IMR-90 (cell line): ENCODE data around the gene GNG12. TPM values are rescaled to one million over a fixed set of nuclear protein-coding genes. Genes with fewer than 3 reads are reported as not detected.

Source experiments
- ATAC-seq: fragments of 200-7000 bp; cut with Tn5 transposase; 2 replicates; pipeline ENCODE4 v1.9.1; 2020; ENCODE audit warnings: low read depth, mild to moderate bottlenecking, moderate library complexity
- BruUV-seq: library from RNA; stranded (reverse); fragments of 400-500 nt; replicated peaks from 2 replicates; lab custom pipeline; 2021; lab: Mats Ljungman, UMichigan
- CTCF ChIA-PET: fragments of 300-600 bp; formaldehyde crosslinking; extraction: SDS; loops from one replicate; lab custom pipeline; 2021; ENCODE audit warnings: antibody characterized with exemption; lab: Yijun Ruan, JAX
- POLR2A ChIA-PET: fragments of 300-600 bp; sonication (Branson Sonifier 250); formaldehyde crosslinking; loops from one replicate; lab custom pipeline; 2022; ENCODE audit warnings: antibody characterized with exemption; ENCODE audit not compliant: unreplicated experiment; lab: Charles Lee
- DNase-seq: peaks from one replicate; pipeline ENCODE4 v3.0.0; 2013
- H2AFZ ChIP-seq: replicated peaks from 2 replicates; pipeline ENCODE3; 2013; ENCODE audit warnings: low read length, mild to moderate bottlenecking; ENCODE audit not compliant: poor library complexity
- H2AK5ac ChIP-seq: 2 replicates; pipeline ENCODE4 v1.6.1; 2013; ENCODE audit warnings: low read depth, low read length, inconsistent platforms
- H2AK9ac ChIP-seq: replicated peaks from 2 replicates; pipeline ENCODE3; 2013; ENCODE audit warnings: mild to moderate bottlenecking, low read depth, low read length, moderate library complexity; ENCODE audit not compliant: poor library complexity
- H2BK120ac ChIP-seq: 2 replicates; pipeline ENCODE4 v1.6.1; 2013; ENCODE audit warnings: low read depth, low read length, inconsistent platforms
- H2BK15ac ChIP-seq: 3 replicates; pipeline ENCODE4 v1.6.1; 2013; ENCODE audit warnings: low read depth, low read length, inconsistent platforms
- H2BK20ac ChIP-seq: 2 replicates; pipeline ENCODE4 v1.6.1; 2013; ENCODE audit warnings: low read depth, mild to moderate bottlenecking, inconsistent platforms, low read length, moderate library complexity
- H2BK5ac ChIP-seq: 2 replicates; pipeline ENCODE4 v1.6.1; 2013; ENCODE audit warnings: mild to moderate bottlenecking, low read depth, low read length, inconsistent platforms; ENCODE audit not compliant: poor library complexity, severe bottlenecking
- H3K14ac ChIP-seq: replicated peaks from 2 replicates; pipeline ENCODE4 v1.6.1; 2013; ENCODE audit warnings: low read depth, low read length, inconsistent platforms
- H3K18ac ChIP-seq: 2 replicates; pipeline ENCODE4 v1.6.1; 2013; ENCODE audit warnings: low read depth, low read length, control low read depth
- H3K23ac ChIP-seq: 2 replicates; pipeline ENCODE4 v1.6.1; 2013; ENCODE audit warnings: low read depth, low read length, inconsistent platforms
- H3K27ac ChIP-seq: 2 replicates; pipeline ENCODE4 v1.5.1; 2013; ENCODE audit warnings: mild to moderate bottlenecking, control low read depth, low read length; ENCODE audit not compliant: insufficient read depth
- H3K27me3 ChIP-seq: 2 replicates; pipeline ENCODE4 v1.6.1; 2013; ENCODE audit warnings: low read length; ENCODE audit not compliant: control insufficient read depth, insufficient read depth
- H3K36me3 ChIP-seq: 2 replicates; pipeline ENCODE4 v1.6.1; 2013; ENCODE audit warnings: low read length, mixed read lengths; ENCODE audit not compliant: control insufficient read depth, insufficient read depth
- H3K4ac ChIP-seq: 2 replicates; pipeline ENCODE4 v1.6.1; 2013; ENCODE audit warnings: low read depth, low read length, inconsistent platforms
- H3K4me1 ChIP-seq: 2 replicates; pipeline ENCODE4 v1.6.1; 2013; ENCODE audit warnings: low read length, mixed read lengths; ENCODE audit not compliant: control insufficient read depth, insufficient read depth
- H3K4me2 ChIP-seq: 2 replicates; pipeline ENCODE4 v1.6.1; 2013; ENCODE audit warnings: low read depth, mild to moderate bottlenecking, control low read depth, low read length, moderate library complexity
- H3K4me3 ChIP-seq: 2 replicates; pipeline ENCODE4 v1.5.1; 2013; ENCODE audit warnings: low read depth, mild to moderate bottlenecking, control low read depth, low read length, moderate library complexity; ENCODE audit not compliant: insufficient read depth
- H3K56ac ChIP-seq: 2 replicates; pipeline ENCODE4 v1.6.1; 2013; ENCODE audit warnings: low read length, inconsistent platforms; ENCODE audit not compliant: insufficient read depth; ENCODE audit errors: extremely low read depth
- H3K79me1 ChIP-seq, 2 experiments: 2 replicates each; pipeline ENCODE4 v1.6.1; 2013; ENCODE audit warnings: low read length in 2 of 2, inconsistent platforms in 1 of 2, low read depth in 1 of 2
- H3K9ac ChIP-seq: 2 replicates; pipeline ENCODE4 v1.6.1; 2013; ENCODE audit warnings: low read depth, low read length, control low read depth
- H3K9me1 ChIP-seq: 2 replicates; pipeline ENCODE4 v1.6.1; 2013; ENCODE audit warnings: low read length, inconsistent platforms; ENCODE audit not compliant: insufficient read depth
- H3K9me3 ChIP-seq: 2 replicates; pipeline ENCODE4 v1.6.1; 2013; ENCODE audit warnings: low read length; ENCODE audit not compliant: control insufficient read depth, insufficient read depth
- H4K20me1 ChIP-seq: 2 replicates; pipeline ENCODE4 v1.6.1; 2013; ENCODE audit warnings: low read length, inconsistent platforms; ENCODE audit not compliant: insufficient read depth
- H4K5ac ChIP-seq: 2 replicates; pipeline ENCODE4 v1.6.1; 2013; ENCODE audit warnings: mild to moderate bottlenecking, low read depth, low read length, control low read depth
- H4K8ac ChIP-seq, 2 experiments: 2 replicates each; pipeline ENCODE4 v1.6.1; 2013; ENCODE audit warnings: low read depth in 2 of 2, low read length in 2 of 2, control low read depth in 1 of 2, inconsistent platforms in 1 of 2
- H4K91ac ChIP-seq: 2 replicates; pipeline ENCODE4 v1.6.1; 2013; ENCODE audit warnings: low read depth, low read length, inconsistent platforms; ENCODE audit not compliant: insufficient read depth
- CEBPB ChIP-seq: IDR thresholded peaks from 2 replicates; pipeline ENCODE4 v1.6.1; 2012; ENCODE audit warnings: low read depth, low read length, improper control_type of control experiment
- FOS ChIP-seq: fragments of 150-350 bp; IDR thresholded peaks from 2 replicates; pipeline ENCODE4 v1.6.1; 2016; ENCODE audit warnings: low read depth, low read length
- MAZ ChIP-seq: IDR thresholded peaks from 2 replicates; pipeline ENCODE4 v1.6.1; 2012; ENCODE audit warnings: low read depth, mild to moderate bottlenecking, low read length, improper control_type of control experiment, moderate library complexity, borderline replicate concordance
- MXI1 ChIP-seq: IDR thresholded peaks from 2 replicates; pipeline ENCODE4 v1.6.1; 2012; ENCODE audit warnings: low read depth, mild to moderate bottlenecking, low read length, moderate library complexity, borderline replicate concordance
- NFE2L2 ChIP-seq: fragments of 150-350 bp; IDR thresholded peaks from 2 replicates; pipeline ENCODE4 v1.6.1; 2016; ENCODE audit warnings: low read depth, mild to moderate bottlenecking, low read length
- RCOR1 ChIP-seq: IDR thresholded peaks from 2 replicates; pipeline ENCODE4 v1.6.1; 2012; ENCODE audit warnings: mild to moderate bottlenecking, low read length, improper control_type of control experiment; ENCODE audit not compliant: insufficient replicate concordance
- RFX5 ChIP-seq: IDR thresholded peaks from 2 replicates; pipeline ENCODE4 v1.8.0; 2012; ENCODE audit warnings: low read depth, mild to moderate bottlenecking, low read length, moderate library complexity
- WGBS, 2 experiments: methylation state at CpG; one replicate each; pipeline versions ENCODE4 v1.1.5 to v1.1.7; 2013; ENCODE audit warnings: missing lambda C conversion rate in 2 of 2; ENCODE audit not compliant: insufficient read length in 1 of 2; ENCODE audit errors: extremely low coverage in 2 of 2; 5-methylcytosine and 5-hydroxymethylcytosine counted together
- dilution Hi-C: fragments of 300-500 bp; cut with HindIII; formaldehyde crosslinking; loops from one replicate; pipeline ENCODE4 v1.14.3; 2018; ENCODE audit warnings: low sequenced_read_pairs; ENCODE audit not compliant: unreplicated experiment
- in situ Hi-C: fragments of 300-500 bp; cut with MboI; formaldehyde crosslinking; loops from 3 replicates; pipeline ENCODE4 v1.14.3; 2019; ENCODE audit warnings: low sequenced_read_pairs, inconsistent platforms, mixed read lengths
- intact Hi-C: fragments of 100-400 bp; cut with micrococcal nuclease; formaldehyde crosslinking; loops from 2 replicates; pipeline ENCODE4 v1.10.0; 2022
- polyA plus RNA-seq, 3 experiments: library from polyadenylated mRNA; depleted of rRNA; stranded (reverse); fragments of >200 nt; gene quantifications; 2 replicates each; pipeline ENCODE4 v1.2.3, GENCODE V29; 2012; ENCODE audit warnings: low replicate concordance in 1 of 3
- total RNA-seq: library from RNA; depleted of rRNA; stranded (reverse); fragments of >200 nt; gene quantifications from 2 replicates; pipeline ENCODE4 v1.2.3, GENCODE V29; 2012

GNG12 gene
- total and polyA plus RNA-seq, 2 of the 4 experiments (the other 2 are of a cell fraction): 92.3 to 132 TPM

DNA sequence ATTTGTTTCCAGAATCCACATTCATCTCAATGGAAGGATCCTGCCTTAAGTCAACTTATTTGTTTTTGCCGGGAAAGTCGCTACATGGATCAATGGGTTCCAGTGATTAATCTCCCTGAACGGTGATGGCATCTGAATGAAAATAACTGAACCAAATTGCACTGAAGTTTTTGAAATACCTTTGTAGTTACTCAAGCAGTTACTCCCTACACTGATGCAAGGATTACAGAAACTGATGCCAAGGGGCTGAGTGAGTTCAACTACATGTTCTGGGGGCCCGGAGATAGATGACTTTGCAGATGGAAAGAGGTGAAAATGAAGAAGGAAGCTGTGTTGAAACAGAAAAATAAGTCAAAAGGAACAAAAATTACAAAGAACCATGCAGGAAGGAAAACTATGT, 145.6 kb downstream of the GNG12 start:
- Histone ChIP-seq H2AFZ (no peak overlapping the region), H4K5ac (no peak overlapping the region), H4K8ac (no peak overlapping the region), H3K4me3 (peak overlapping the region; percentile 99), H4K20me1 (peaks cover 21% of the 10 kb centered on the region), H3K9me3 (no peaks in the 10 kb centered on the region), H3K27me3 (no peaks in the 10 kb centered on the region), H2AK9ac (no peak overlapping the region), H3K79me1 (peaks cover 10 to 31% of the 10 kb centered on the region in 2 experiments), H3K18ac (no peak overlapping the region), H3K14ac (no peak overlapping the region), H3K56ac (no peak overlapping the region), H2BK20ac (no peak overlapping the region), H3K4me2 (peak overlapping the region; percentile 92; the same call in 1 of the 2 replicates), H3K4me1 (peaks cover 13% of the 10 kb centered on the region), H2AK5ac (no peak overlapping the region), H3K27ac (no peak overlapping the region; the same call in 1 of the 2 replicates), H3K23ac (no peak overlapping the region), H3K4ac (no peak overlapping the region), H4K91ac (no peak overlapping the region), H2BK15ac (no peak overlapping the region), H2BK5ac (peak overlapping the region; percentile 88), H3K36me3 (peaks cover 12% of the 10 kb centered on the region), H3K9ac (no peak overlapping the region; the same call in 1 of the 2 replicates), H3K9me1 (peaks cover 7% of the 10 kb centered on the region), H2BK120ac (no peak overlapping the region)
- in situ Hi-C loops: loop anchor here (25.0 kb wide), 1 partner anchor 125 kb away; no protein-coding TSS in a partner anchor
- dilution Hi-C loops: no loop called here
- no CpG with 5 or more reads among the region's 4 CpGs for WGBS, 2 experiments
- intact Hi-C loops: loop anchor here (1.0 to 5.0 kb wide), 3 partner anchors 73 to 425 kb away; partner anchors contain the start of gene GNG12
- DNase-seq (peak; percentile 83), ATAC-seq (no peak)
- ChIA-PET POLR2A (no interaction called here), CTCF (no interaction called here)
- TF ChIP-seq MAZ: no peak
- peak; percentile 84 for TF ChIP-seq CEBPB
- TF ChIP-seq RFX5: no peak
- TF ChIP-seq NFE2L2: peak; percentile 37; the same call in 1 of the 2 replicates
- no peak for TF ChIP-seq MXI1
- TF ChIP-seq FOS: 0 out of 2 replicates have a peak, but pooled peaks have one; percentile 20
- TF ChIP-seq RCOR1: no peak
- no TSS peak for BruUV-seq
